Activated CD4-positive, CD25-positive, alpha-beta regulatory T cell (primary cell): ENCODE measurements around the gene SYNC.
"Not testable (repeated sequence)": the region's sequence is repeated elsewhere in the genome, so short reads cannot be mapped to it uniquely, and the experiment has no call there.

Experiments used
- DNase-seq, 4 experiments: peaks; one replicate each; lab custom pipeline; 2025; lab: John Stamatoyannopoulos, UW

SYNC gene

DNA sequence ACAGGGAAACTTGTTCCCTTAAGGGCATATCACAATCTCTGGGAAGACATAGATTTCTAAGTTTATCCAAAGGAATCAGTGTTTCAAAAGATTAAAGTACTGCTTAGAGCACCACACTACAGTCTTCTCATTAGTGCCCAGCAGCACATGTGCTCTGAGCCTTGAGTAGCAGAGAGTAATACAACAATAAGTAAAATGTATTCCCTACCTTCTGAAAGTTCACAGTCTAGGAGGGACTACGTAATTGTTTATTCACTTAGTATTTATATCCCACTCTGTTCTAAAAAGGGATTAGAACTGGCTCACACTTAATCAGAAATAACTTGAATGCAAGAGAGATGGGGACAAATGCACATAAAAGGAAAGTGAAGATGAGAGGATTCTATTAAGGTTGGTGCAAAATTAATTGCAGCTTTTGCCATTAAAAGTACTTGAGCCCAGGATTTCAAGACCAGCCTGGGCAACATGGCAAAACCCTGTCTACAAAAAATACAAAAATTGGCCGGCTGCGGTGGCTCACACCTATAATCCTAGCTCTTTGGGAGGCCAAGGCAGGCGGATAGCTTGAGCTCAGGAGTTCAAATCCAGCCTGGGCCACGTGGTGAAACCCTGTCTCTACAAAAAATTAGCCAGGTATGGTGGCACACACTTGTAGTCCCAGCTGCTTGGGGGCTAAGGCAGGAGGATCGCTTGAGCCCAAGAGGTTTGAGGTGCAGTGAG lies 9.0 kb downstream of the SYNC start:
- DNase-seq, result no peak

DNA sequence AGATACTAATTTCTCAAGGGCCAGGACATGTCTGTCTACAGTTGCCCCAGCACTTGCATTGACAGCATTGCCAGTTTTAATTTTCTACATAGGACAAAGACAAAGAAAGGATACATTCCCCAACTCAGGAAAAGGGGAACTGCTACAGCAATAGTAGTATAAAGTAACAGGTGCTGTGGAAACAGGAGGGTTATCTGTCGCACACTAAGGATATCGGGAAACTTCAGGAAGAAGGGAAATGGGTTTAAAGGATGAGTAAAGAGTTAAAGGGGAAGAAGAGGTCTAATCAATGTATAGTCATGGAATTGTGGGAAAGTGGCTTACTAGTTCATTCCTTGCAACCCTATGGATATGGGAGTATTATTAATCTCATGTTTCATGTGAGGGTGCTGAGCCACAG lies 16.2 kb downstream of the SYNC start:
- no peak for DNase-seq

DNA sequence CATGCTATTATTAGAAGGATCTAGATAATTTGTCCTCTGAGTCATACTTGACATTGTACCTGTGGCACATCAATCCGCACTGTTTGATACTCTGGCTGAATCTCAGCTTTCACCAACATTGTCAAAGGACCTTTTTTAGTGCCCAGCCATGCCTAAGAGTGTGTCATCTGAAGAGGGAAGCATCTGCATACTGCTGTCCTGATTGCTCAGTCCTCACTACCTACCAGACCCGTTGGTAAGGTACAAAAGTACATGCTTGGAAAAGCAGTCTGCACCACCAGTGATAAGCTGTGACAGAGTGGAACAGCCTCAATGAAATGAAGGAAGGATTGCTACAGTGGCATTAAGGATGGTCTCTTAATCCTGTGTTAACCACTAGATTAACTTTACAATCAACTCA lies 17.1 kb downstream of the SYNC start:
- no peak for DNase-seq

DNA sequence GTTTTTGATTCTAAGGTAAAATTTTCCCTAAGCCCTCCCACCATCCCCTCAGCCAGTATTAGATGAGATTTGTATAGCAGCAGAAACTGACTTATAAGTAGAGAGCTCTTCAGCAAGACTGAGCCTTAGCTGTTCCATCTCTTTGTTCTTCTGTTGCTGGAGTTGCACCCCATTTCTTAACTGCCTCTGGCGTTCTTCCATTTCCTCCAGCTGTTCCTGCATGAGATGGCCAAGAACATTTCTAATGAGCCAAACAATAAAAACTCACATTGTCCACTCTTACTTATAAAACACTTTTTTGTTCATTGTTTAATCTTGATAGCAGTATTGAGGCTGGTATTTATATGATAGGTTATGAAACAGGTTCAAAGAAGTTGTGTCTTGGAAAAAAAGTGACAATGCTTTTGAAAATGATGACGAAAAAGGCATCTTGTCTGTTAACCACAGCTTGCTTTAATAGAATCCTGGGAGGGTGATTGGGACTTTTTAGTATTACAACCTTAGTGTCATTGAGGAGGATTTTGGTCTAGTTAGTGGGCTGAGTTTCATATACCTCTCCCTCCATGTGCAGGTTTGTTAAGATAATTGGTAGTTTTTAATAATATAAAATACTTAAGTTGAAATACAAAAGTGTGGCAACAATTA lies 18.3 kb downstream of the SYNC start:
- DNase-seq, result no peak

DNA sequence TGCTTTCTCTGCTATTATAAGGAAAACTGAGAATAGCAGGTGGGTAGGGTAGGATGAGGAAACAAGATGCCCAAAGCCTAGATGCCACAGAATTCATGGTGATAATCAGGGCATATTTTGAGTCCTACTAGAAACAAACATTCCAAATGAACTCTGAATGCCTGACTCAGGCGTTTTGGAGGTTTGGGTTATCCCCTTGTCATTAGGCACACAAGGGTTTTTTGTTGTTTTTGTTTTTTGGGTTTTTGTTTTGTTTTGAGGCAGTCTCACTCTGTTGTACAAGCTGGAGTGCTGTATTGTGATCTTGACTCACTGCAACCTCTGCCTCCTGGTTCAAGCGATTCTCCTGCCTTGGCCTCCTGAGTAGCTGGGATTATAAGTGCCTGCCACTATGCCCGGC lies 19.2 kb downstream of the SYNC start:
- no peak for DNase-seq

DNA sequence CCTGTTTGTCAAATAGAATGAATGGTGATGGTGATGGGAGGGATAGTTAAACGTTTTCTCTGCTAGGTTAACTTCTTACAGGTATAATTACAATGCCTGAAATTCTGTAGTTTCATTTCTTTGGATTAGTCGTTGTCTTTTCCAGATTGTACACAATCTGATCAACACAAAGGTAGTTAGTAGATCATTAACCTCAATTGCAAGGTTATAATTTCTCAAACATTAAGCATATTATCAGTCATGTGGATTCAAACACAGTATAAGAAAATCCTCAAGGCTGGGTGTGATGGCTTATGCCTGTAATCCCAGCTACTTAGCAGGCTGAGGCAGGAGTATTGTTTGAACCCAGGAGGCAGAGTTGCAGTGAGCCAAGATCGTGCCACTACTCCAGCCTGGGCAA lies 20.6 kb downstream of the SYNC start:
- DNase-seq, result no peak

DNA sequence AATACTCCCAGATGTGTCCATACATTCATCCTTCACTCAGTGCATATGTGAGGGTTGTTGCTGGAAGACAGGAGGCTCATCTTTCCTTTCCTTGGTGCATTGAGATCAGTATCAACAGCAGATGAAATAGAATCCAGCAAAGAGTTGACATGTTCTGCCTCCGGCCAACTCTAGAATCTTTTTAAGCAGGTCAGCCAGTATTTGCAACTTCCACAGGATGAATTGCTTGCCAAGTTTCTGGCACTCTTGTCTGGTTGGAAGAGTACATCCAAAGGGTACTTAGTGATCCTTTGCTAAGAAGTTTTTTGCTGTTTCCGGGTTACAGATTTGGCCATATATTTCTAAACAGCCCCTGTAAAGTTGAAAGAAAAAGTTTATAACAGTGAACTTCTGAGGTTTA lies 21.1 kb downstream of the SYNC start:
- DNase-seq, result no peak

DNA sequence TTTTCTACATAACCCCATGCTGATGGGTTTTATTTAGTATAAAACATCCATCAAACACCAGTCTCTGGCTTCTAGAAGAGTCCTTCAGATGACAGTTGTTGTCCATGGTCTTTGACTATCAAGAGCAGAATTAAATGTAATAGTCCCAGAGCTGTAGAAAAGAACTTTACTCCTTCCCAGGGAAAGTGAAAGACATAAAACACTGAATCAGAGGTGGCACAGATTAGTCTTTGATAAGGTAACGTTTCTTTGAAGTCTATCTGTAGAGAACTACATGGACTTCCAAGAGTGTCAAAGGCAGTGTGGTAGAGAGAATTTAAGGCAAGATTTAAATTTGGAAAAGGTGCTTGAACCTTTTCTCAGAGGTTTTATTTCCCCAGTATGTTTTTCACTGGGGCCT lies 21.9 kb downstream of the SYNC start:
- DNase-seq, result no peak

DNA sequence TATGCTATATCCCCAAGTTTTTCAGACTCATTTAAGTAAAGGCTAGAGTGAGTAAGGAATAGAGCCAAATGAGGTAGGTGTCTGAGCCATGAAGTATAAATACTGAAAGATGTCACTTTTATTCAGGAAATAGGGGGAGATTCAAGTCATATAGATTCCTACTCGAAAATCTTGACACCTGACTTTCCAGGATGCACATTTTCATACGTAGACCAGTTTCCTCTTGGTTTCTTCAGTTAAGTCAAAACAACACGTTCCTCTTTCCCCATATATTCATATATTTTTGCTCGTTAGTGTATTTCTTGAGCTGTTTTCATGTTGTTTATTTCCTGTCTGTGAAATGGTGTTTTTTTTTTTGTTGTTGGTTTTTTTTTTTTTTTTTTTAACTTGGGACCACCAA lies 22.6 kb downstream of the SYNC start:
- DNase-seq, result not testable (repeated sequence)

DNA sequence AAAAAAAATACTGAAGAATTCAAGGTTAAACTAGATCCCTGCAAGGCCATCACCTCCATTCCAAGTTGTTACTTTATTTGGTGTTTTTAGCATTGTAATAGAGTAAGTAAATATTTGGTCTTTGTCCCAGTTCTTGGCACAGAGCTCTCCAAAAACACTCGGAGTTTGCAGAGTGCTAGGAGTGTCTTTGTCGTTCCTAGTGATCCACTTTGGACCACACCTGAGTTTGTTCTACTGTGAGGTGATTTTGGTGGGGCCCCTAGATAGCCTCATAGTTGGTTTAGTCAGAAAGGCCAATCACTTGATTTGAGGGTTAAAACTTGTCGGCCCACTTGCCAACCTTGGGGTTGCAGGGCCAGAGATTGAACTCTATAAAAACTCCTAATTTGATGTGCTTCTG lies 25.6 kb downstream of the SYNC start:
- DNase-seq, result no peak

DNA sequence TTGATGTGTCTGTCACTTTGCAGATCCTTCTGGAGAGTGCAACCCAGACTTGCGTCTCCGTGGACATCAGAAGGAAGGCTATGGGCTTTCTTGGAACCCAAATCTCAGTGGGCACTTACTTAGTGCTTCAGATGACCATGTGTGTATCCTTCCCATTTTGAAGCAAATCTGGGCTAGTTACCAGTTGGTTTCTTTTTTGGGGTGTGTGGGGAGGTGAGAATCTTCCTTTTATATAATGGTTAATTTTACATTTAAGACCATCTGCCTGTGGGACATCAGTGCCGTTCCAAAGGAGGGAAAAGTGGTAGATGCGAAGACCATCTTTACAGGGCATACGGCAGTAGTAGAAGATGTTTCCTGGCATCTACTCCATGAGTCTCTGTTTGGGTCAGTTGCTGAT lies 33.9 kb downstream of the SYNC start:
- not testable (repeated sequence) for DNase-seq

DNA sequence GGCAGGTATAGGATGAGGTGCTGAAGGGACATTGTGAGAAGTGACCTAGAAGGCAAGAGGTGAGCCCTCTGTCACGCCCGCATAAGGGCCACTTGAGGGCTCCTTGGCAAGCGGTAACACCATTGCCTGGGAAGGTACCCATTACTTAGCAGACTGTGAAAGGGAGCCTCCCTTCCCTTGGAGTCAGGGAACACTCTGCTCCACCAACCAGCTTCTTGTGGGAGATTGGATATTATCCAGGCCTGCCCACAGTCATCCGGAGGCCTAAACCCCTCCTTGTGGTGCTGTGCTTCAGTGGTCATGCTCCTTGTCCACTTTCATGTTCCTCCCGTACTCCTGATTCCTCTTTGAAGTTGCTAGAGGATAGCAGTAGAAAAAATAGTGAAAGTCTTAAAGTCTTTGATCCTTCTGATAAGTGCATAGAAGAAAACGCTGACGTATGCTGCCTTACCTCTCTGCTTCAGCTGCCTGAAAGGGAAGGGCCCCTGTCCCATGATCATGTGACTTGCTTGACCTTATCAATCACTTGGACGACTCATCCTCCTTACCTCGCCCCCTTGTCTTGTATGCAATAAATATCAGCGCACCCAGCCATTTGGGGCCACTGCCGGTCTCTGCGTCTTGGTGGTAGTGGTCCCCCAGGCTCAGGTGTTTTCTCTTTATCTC lies 35.5 kb downstream of the SYNC start:
- DNase-seq, result no peak

DNA sequence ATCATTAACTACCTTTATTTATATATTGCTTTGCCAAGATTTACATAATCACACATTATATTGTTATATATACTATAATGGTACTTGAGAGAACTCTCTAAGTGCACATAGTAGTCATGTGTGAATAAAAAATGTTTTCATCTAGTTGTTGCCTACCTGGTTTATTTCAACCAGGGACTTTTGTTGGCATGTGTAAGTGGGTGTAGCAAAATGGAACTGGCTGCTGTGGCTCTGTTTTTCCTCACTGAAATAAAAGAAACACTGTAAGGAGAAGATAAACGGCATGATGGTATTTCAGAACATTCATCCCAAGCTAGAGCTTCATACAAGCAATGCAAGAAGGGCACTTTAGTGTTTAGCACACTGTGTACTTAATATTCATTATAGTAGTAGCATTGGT lies 36.7 kb downstream of the SYNC start:
- DNase-seq, result no peak

DNA sequence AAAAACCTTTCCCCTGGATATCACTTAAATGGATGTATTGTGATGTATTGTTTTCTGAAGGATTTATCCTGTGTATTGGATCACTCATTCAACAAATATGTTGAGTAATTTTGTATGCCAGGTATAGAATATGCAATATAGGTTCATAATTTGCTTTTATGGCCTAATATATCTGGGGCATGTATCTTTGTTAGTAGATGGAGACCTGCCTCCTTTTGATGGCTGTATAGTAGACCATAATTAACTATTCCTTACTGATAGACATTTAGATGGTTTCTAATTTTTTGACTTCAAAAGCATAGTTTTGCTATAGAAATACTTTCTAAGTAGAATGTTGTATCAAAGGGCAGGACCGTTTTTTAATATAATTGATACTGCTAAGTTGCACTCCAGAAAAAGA lies 43.0 kb downstream of the SYNC start:
- DNase-seq, result no peak

DNA sequence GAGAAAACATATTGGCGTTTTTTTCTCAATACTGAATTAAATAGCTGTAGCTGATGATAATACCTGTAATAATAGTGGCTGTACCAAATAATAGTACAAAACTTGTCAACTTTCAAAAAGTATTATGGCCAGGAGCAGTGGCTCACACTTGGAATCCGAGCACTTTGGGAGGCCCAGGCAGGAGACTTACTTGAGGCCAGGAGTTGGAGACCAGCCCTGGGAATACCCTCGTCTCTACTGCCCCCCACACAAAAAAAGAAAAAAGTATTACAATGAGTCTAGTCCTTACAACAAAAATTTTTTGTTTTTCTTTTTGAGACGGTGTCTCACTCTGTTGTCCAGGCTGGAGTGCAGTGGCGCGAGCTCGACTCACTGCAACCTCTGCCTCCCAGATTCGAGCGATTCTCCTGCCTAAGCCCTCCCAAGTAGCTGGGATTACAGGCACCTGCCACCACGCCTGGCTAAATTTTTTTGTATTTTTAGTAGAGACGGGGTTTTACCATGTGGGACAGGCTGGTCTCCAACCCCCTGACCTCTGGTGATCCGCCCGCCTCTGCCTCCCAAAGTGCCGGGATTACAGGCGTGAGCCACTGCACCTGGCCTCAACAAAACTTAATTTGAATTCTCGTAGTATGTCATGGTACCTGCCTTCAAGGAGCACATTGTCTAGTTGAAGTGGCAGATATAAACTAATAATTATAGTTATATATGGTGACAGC lies 50.2 kb downstream of the SYNC start:
- DNase-seq, result no peak

DNA sequence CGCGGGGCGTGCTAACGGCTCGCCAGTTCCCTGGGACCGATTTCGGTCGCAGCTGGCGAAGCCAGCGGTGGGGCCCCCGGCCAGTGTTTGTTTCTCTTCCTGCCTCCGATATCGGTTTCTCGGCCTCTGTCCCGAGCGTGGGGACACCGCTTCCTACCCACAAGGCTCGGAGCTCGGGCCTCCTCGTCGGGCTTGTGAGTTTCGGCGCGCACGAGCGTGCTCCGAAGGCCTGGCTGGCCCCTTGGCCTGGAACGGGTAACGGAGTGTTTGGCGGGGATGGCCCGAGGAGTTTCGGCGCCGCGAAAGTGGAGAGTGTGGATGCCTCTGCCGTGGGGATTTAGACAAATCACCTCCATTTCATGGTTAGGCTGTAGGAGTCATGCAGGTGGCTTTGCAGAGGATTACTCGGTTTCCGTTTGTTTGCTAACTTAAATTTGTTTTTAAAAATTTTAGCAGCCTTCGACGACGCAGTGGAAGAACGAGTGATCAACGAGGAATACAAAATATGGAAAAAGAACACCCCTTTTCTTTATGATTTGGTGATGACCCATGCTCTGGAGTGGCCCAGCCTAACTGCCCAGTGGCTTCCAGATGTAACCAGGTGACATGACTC lies 51.0 kb downstream of the SYNC start:
- peak in 3 of 4 experiments; percentile 31 to 38 (median 38) for DNase-seq

DNA sequence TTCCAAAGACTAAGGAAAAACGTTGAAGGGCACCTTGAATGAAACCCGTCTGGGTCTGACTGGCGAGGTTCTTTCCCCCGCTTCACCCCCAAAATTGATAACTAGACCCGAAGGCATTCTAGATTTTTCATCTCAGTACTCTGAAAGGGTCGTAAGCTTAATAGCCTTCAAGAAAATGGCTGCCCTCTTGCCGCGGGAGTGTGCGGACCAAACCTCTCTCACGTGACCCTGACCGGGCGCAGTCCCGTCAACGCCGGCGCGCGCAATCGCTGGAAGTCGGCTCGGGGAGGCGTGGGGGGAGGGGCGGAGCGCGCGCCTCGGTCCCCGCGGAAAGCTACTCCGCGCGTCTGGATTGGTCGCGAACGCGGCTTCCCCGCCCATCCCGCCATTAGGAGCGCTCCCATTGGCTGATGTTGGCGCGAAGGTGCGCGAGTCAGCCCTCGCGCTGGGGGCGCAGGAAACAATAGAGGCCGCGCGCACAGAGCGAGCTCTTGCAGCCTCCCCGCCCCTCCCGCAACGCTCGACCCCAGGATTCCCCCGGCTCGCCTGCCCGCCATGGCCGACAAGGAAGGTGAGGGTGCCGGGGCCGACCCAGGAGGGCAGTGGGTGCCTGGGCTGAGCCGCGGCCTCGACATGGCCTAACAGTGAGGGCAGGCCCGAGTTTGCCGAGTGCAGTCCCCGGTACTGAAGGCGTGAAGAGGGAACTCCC lies 51.7 kb downstream of the SYNC start, which contains the start of gene RBBP4:
TSS of gene RBBP4 (plus strand) at position 457 of the 709 bp plus-strand sequence. CDS start at position 556, 99 bp downstream.
- peak; percentile 96 to 98 (median 97) for DNase-seq

DNA sequence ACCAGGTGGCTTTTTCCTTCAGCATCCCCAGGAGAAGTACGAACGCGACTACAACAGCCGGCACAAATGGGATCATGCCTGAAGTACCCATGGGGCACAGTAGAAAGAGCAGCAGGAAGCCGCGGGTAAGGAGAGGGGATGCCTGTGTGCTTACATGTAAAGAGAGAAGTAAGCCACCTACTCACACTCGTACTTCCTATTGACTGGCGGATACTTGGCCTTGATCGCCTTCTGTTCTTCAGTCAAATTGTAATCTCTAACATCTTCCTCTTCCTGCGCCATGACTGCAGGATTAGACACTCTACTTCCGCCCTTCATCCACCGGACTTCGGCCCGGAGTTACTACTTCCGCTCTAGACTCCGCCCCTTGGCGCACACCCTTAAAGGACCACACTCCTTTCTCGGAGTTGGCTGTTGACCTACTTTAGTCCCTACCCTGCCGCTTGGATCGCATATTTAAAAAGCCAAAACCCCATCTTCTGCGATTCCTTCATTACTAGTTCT lies 52.3 kb downstream of the SYNC start, which contains the start of gene ZBTB8OS:
TSS of gene ZBTB8OS (minus strand) at position 303 of the 504 bp plus-strand sequence. CDS start at position 282, 21 bp downstream.
- DNase-seq, result peak; percentile 66 to 80 (median 72)

DNA sequence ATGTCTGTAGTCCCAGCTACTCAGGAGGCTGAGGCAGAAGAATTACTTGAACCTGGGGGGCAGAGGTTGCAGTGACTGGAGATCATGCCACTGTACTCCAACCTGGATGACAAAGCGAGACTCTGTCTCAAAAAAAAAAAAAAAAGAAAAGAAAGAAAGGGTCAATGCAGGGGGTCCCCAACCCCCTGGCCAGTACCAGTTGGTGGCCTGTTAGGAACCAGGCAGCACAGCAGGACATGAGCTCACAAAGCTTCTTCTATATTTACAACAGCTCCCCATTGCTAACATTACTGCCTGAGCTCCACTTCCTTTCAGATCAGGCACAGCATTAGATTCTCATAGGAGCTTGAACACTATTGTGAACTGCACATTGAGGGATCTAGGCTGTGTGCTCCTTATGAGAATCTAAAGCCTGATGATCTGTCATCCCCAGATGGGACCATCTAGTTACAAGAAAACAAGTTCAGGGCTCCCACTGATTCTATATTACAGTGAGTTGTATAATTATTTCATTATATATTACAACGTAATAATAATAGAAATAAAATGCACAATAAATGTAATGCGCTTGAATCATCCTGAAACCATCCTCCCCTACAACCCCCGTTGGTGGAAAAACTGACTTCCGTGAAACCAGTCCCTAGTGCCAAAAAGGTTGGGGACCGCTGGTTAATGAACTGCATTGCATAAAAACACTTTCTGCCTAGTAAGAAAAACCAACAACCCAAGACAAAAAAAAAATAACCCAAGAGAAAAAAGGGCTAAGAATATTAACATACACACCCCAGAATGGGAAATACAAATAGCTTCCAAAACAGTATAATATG lies 55.0 kb downstream of the SYNC start:
- no peak for DNase-seq

DNA sequence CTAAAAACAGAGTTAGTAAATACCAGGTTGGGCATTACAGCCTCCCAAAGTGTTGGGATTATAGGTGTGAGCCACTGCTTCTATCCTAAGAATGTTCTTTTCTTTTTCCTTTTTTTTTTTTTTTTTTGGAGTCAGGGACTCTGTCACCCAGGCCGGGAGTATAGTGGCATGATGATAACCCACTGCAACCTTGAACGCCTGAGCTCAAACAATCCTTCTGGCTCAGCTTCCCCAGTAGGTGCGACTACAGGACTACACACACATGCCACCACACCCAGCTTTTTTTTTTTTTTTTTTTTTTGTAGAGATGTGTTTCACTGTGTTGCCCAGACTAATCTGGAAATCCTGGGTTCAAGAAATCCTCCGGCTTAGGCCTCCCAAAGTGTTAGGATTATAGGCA lies 58.1 kb downstream of the SYNC start:
- DNase-seq, result no peak
